Activated naive CD8-positive, alpha-beta T cell (primary cell): ENCODE data around the gene IHH.

ENCODE experiments used
- H3K27ac Mint-ChIP-seq: one replicate; pipeline ENCODE4 v1.8.0; 2021; ENCODE audit warnings: mixed read lengths
- H3K27me3 Mint-ChIP-seq: one replicate; pipeline ENCODE4 v1.8.0; 2021; ENCODE audit warnings: mixed read lengths
- H3K36me3 Mint-ChIP-seq: one replicate; pipeline ENCODE4 v1.8.0; 2021; ENCODE audit warnings: mixed read lengths
- H3K4me1 Mint-ChIP-seq: one replicate; pipeline ENCODE4 v1.8.0; 2021; ENCODE audit warnings: low read depth, mixed read lengths
- H3K4me3 Mint-ChIP-seq: one replicate; pipeline ENCODE4 v1.8.0; 2021; ENCODE audit warnings: mild to moderate bottlenecking, mixed read lengths
- H3K9me3 Mint-ChIP-seq: one replicate; pipeline ENCODE4 v1.8.0; 2021; ENCODE audit warnings: low read depth, mixed read lengths

IHH gene

GRCh38 chr2:219035942-219036341 lies 24.8 kb downstream of the IHH start:
- Mint-ChIP-seq H3K4me1 (no peaks in the 10 kb centered on the region), H3K4me3 (no peak overlapping the region), H3K27me3 (peaks cover 22% of the 10 kb centered on the region), H3K36me3 (no peaks in the 10 kb centered on the region), H3K9me3 (no peaks in the 10 kb centered on the region), H3K27ac (no peak overlapping the region)

GRCh38 chr2:219034823-219035222 lies 25.9 kb downstream of the IHH start:
- Mint-ChIP-seq H3K27me3 (peaks cover 18% of the 10 kb centered on the region), H3K36me3 (no peaks in the 10 kb centered on the region), H3K27ac (no peak overlapping the region), H3K9me3 (no peaks in the 10 kb centered on the region), H3K4me3 (no peak overlapping the region), H3K4me1 (no peaks in the 10 kb centered on the region)

- H3K27me3 Mint-ChIP-seq, result peaks cover 13% of the 10 kb centered on the region
These were observed 28.5 kb downstream of the IHH start for GRCh38 chr2:219032051-219032745.

GRCh38 chr2:219031005-219031738 lies 29.5 kb downstream of the IHH start:
- no peak overlapping the region for H3K4me3 Mint-ChIP-seq
- no peaks in the 10 kb centered on the region for H3K36me3 Mint-ChIP-seq
- no peak overlapping the region for H3K27ac Mint-ChIP-seq
- H3K27me3 Mint-ChIP-seq, result peaks cover 10% of the 10 kb centered on the region
- H3K9me3 Mint-ChIP-seq, result no peaks in the 10 kb centered on the region
- no peaks in the 10 kb centered on the region for H3K4me1 Mint-ChIP-seq

More at GRCh38 chr2:219032051-219032745, 28.5 kb downstream of the IHH start:
- Mint-ChIP-seq H3K9me3 (no peaks in the 10 kb centered on the region), H3K36me3 (no peaks in the 10 kb centered on the region), H3K4me3 (no peak overlapping the region), H3K27ac (no peak overlapping the region), H3K4me1 (no peaks in the 10 kb centered on the region)

- Mint-ChIP-seq H3K27me3 (peaks cover 10% of the 10 kb centered on the region), H3K4me3 (no peak overlapping the region), H3K9me3 (no peaks in the 10 kb centered on the region), H3K4me1 (no peaks in the 10 kb centered on the region), H3K27ac (no peak overlapping the region), H3K36me3 (no peaks in the 10 kb centered on the region)
These were observed 30.4 kb downstream of the IHH start for GRCh38 chr2:219030177-219030940.

- Mint-ChIP-seq H3K27ac (no peak overlapping the region), H3K36me3 (no peaks in the 10 kb centered on the region), H3K27me3 (peaks cover 10% of the 10 kb centered on the region), H3K9me3 (no peaks in the 10 kb centered on the region), H3K4me1 (no peaks in the 10 kb centered on the region), H3K4me3 (no peak overlapping the region)
These were observed 30.9 kb downstream of the IHH start for GRCh38 chr2:219029829-219030165.

GRCh38 chr2:219028996-219029828 lies 31.5 kb downstream of the IHH start:
- H3K27me3 Mint-ChIP-seq, result peaks cover 7% of the 10 kb centered on the region
- no peak overlapping the region for H3K4me3 Mint-ChIP-seq

GRCh38 chr2:219028141-219028540 lies 32.6 kb downstream of the IHH start:
- Mint-ChIP-seq H3K4me1 (no peaks in the 10 kb centered on the region), H3K27me3 (peaks cover 6% of the 10 kb centered on the region), H3K27ac (no peak overlapping the region), H3K36me3 (no peaks in the 10 kb centered on the region), H3K9me3 (no peaks in the 10 kb centered on the region), H3K4me3 (no peak overlapping the region)

More at GRCh38 chr2:219028996-219029828, 31.5 kb downstream of the IHH start:
- Mint-ChIP-seq H3K9me3 (no peaks in the 10 kb centered on the region), H3K4me1 (no peaks in the 10 kb centered on the region), H3K36me3 (no peaks in the 10 kb centered on the region), H3K27ac (no peak overlapping the region)

- Mint-ChIP-seq H3K36me3 (no peaks in the 10 kb centered on the region), H3K9me3 (no peaks in the 10 kb centered on the region), H3K27me3 (peaks cover 4% of the 10 kb centered on the region), H3K4me3 (no peak overlapping the region), H3K27ac (no peak overlapping the region), H3K4me1 (no peaks in the 10 kb centered on the region)
These were observed 33.1 kb downstream of the IHH start for GRCh38 chr2:219027511-219028055.

GRCh38 chr2:219026946-219027345 lies 33.8 kb downstream of the IHH start:
- no peaks in the 10 kb centered on the region for H3K36me3 Mint-ChIP-seq
- no peak overlapping the region for H3K27ac Mint-ChIP-seq
- no peak overlapping the region for H3K4me3 Mint-ChIP-seq
- no peaks in the 10 kb centered on the region for H3K4me1 Mint-ChIP-seq
- no peaks in the 10 kb centered on the region for H3K9me3 Mint-ChIP-seq
- H3K27me3 Mint-ChIP-seq, result no peaks in the 10 kb centered on the region

GRCh38 chr2:219025637-219026585 lies 34.8 kb downstream of the IHH start:
- Mint-ChIP-seq H3K4me3 (no peak overlapping the region), H3K9me3 (no peaks in the 10 kb centered on the region), H3K4me1 (no peaks in the 10 kb centered on the region), H3K27me3 (no peaks in the 10 kb centered on the region), H3K27ac (no peak overlapping the region), H3K36me3 (no peaks in the 10 kb centered on the region)

GRCh38 chr2:219024059-219024458 lies 36.7 kb downstream of the IHH start:
- no peak overlapping the region for H3K4me3 Mint-ChIP-seq
- no peaks in the 10 kb centered on the region for H3K27me3 Mint-ChIP-seq
- no peak overlapping the region for H3K27ac Mint-ChIP-seq
- no peaks in the 10 kb centered on the region for H3K4me1 Mint-ChIP-seq
- H3K9me3 Mint-ChIP-seq, result no peaks in the 10 kb centered on the region
- H3K36me3 Mint-ChIP-seq, result no peaks in the 10 kb centered on the region

GRCh38 chr2:219023045-219023605 lies 37.6 kb downstream of the IHH start:
- Mint-ChIP-seq H3K27me3 (peaks cover 3% of the 10 kb centered on the region), H3K27ac (no peak overlapping the region), H3K36me3 (no peaks in the 10 kb centered on the region), H3K4me3 (no peak overlapping the region), H3K9me3 (no peaks in the 10 kb centered on the region), H3K4me1 (no peaks in the 10 kb centered on the region)
